Right lobe of liver (tissue), 4 donors: ENCODE results near the gene SLC38A3.

Experiments used
- CTCF ChIP-seq, 4 donors: fragments of 200-600 bp in 3 of 4; fragments of 450-650 bp in 1 of 4; IDR thresholded peaks; one replicate each; pipeline versions ENCODE4 v1.5.1 to v1.8.0; 2016 to 2022; ENCODE audit warnings: antibody characterized with exemption in 4 of 4, mild to moderate bottlenecking in 2 of 4
- POLR2A ChIP-seq: fragments of 450-650 bp; IDR thresholded peaks from one replicate; pipeline ENCODE4 v1.6.1; 2017; ENCODE audit warnings: antibody characterized with exemption, mild to moderate bottlenecking
- donor health status: DM: no; HTN: no; CAD: no.
- donor health status: DM: no; HTN: no; CAD: no.
- donor health status: DM: no; HTN: yes; CAD: no.

- TF ChIP-seq CTCF (IDR thresholded peaks at IDR 0.05) = no peak
- TF ChIP-seq POLR2A = no peak
Observed at GRCh38 chr3:50259432-50260026, 54.5 kb downstream of the SLC38A3 start.
